ENCODE data around the gene F2R.

DNA sequence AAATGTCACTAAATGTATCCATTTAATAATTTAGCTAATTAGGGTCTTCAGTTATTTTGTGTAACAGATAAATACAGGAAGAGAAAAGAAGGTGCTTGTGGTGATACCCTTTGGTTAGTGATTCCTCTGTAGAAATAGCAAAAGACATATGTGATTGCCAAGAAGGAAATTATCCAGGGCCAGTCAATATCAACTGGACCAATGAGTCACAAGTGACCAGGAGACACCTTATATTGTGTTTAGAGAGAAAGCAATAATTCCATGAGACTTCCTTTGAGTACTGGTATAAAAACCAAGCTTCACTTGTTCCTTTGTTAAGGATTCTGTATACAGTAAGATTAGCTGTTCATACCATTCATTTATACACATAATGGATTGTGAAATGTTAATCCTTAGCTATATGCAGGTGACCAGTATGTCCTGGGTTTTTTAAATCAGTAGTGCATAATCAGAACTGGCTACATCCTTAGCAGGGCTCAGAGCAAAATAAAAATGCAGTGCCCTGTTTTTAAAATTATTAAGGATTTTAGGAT lies 11.7 kb upstream of the F2R start:
- TF ChIP-seq POLR2A (IDR thresholded peaks at IDR 0.05) (no peak), EP300 (IDR thresholded peaks at IDR 0.05) (no peak)

Data from suprapubic skin (tissue), 2 donors.